ENCODE data around the gene MAML3. TPM values are rescaled to one million over a fixed set of nuclear protein-coding genes. Genes with fewer than 3 reads are reported as not detected.

Gene MAML3
- total RNA-seq, 2 experiments from 2014 or later = 4.0 to 4.1 TPM

DNA sequence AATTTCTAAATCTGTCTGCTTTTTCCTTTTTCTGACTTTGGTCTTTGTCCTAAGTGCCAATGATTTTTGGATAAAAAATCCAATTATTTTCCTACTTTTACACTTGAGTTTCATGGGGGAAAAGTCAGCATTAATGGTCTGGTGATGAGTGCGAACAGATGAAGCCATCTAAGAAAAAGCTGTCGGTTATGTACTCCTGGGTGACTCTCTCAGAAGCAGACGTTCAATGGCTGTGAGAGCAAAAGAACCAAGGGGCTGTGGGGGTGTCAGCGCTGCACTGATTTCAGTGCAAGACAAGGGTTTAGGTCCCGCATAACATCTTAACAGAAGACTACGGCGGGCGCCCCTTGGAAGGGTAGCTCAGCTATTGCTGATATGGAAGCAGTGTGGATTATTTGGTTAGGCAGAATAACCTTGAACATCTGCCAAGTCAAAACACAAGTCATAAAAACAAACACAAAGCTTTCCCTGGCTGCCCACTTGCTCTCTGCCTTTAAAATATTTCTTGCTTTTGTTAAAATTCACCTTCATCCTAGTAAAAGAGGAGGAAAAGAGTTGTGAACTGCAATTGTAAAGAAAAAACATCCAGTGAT, 240.5 kb downstream of the MAML3 start:
- H3K27me3 Mint-ChIP-seq (ENCODE audit: low read depth) = peaks cover 5% of the 10 kb centered on the region
- no peak overlapping the region for H3K4me3 Mint-ChIP-seq
- no peak for DNase-seq
- no peak overlapping the region for H3K27ac Mint-ChIP-seq
- POLR2A ChIA-PET = no interaction called here
- no peaks in the 10 kb centered on the region for H3K36me3 Mint-ChIP-seq (ENCODE audit: low read depth)
- no peaks in the 10 kb centered on the region for H3K4me1 Mint-ChIP-seq (ENCODE audit: low read depth)
- no peaks in the 10 kb centered on the region for H3K9me3 Mint-ChIP-seq (ENCODE audit: insufficient read depth)
- CTCF ChIA-PET = interaction anchor here (1.2 kb wide), 1 partner anchor 460 kb away, joined by 3 read pairs; the partner anchor contains the start of gene SCOC
- no peak for ATAC-seq

DNA sequence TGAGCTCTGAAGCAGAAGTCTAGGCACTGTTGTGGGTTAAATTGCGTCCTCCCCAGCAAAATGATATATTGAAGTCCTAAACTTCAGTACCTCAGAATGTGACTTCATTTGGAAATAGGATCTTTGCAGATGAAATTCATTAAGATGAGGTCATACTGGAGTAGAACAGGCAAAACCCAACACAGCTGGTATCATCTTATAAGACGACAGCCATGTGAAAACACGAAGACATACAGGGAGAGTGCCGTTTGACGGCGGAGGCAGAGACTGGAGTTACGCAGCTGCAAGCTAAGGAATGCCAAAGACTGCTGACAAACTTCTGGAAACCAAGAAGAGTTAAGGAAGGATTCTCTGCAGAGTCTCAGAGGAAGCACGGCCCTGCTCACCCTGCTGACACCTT, 241.5 kb downstream of the MAML3 start:
- H3K9me3 Mint-ChIP-seq (ENCODE audit: insufficient read depth) = no peaks in the 10 kb centered on the region
- CTCF ChIA-PET = no interaction called here

DNA sequence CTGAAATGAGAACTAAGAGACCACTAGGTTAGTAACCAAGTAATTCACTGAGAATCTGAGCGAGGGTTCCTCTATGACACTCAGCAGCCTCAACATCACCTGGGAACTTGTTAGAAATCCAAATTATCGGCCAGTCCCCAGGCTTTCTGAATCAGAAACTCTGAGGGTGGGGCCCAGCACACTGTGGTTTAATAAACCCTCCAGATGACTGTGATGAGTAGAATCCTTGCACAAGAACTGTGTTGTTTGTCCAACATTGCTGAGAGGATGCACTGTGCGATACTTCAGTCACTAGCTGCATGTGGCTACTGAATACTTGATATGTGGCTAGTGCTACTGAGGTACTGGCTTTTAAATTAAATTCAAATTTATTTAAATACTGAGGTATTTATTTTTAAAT, 243.9 kb downstream of the MAML3 start:
- CTCF ChIA-PET = no interaction called here
- ATAC-seq (no peak), DNase-seq (no peak)
- Mint-ChIP-seq H3K36me3 (ENCODE audit: low read depth) (no peaks in the 10 kb centered on the region), H3K4me3 (no peak overlapping the region), H3K4me1 (ENCODE audit: low read depth) (no peaks in the 10 kb centered on the region), H3K9me3 (ENCODE audit: insufficient read depth) (no peaks in the 10 kb centered on the region), H3K27me3 (ENCODE audit: low read depth) (peaks cover 2% of the 10 kb centered on the region), H3K27ac (no peak overlapping the region)
- POLR2A ChIA-PET = no interaction called here

More for the DNA sequence above, 241.5 kb downstream of the MAML3 start:
- H3K36me3 Mint-ChIP-seq (ENCODE audit: low read depth) = no peaks in the 10 kb centered on the region
- DNase-seq = no peak
- H3K4me1 Mint-ChIP-seq (ENCODE audit: low read depth) = no peaks in the 10 kb centered on the region
- POLR2A ChIA-PET = no interaction called here
- no peak overlapping the region for H3K4me3 Mint-ChIP-seq
- no peak overlapping the region for H3K27ac Mint-ChIP-seq
- H3K27me3 Mint-ChIP-seq (ENCODE audit: low read depth) = peaks cover 2% of the 10 kb centered on the region
- ATAC-seq = no peak

DNA sequence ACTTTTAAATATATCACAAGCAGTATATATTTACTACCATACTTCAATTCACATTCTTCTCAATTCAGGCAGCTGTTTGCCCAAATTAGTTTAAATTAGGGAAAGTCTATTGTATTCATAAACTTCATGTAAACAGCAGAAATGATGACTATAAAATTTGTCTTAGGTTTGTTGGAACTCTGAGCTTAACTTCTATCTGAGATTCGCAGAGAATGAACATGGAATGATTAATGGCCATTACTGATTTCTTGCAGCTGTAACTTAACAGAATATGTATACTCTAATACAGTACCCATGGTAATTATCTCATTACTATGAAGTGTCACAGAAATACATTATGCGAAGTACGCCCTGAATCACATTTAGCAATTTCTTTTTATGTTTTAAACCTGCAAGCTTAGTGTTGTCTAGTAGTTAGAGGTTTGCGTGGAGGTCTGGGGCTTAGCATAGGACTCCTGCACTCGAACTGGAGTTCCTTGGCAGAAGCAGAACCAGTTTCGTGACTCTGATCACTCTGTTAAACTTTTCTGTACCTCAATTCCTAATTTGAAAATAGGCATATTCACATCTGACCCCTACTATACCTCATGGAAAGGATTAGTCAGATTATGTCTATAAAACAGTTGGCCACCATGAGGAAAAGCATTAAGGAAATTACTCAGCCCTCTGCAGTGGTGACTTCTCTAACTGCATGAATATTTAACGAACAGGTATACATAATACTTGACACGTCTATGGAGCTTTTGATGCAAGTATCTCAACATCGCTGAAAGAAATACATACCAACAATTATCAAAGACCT, 245.1 kb downstream of the MAML3 start:
- ATAC-seq (no peak), DNase-seq (no peak)
- Mint-ChIP-seq H3K27ac (no peak overlapping the region), H3K36me3 (ENCODE audit: low read depth) (peaks cover 2% of the 10 kb centered on the region), H3K9me3 (ENCODE audit: insufficient read depth) (no peaks in the 10 kb centered on the region), H3K27me3 (ENCODE audit: low read depth) (no peaks in the 10 kb centered on the region), H3K4me1 (ENCODE audit: low read depth) (peaks cover 3% of the 10 kb centered on the region), H3K4me3 (no peak overlapping the region)
- ChIA-PET CTCF (no interaction called here), POLR2A (interaction anchor here (0.8 kb wide), 1 partner anchor 241 kb away, joined by 3 read pairs; no protein-coding TSS in a partner anchor)

DNA sequence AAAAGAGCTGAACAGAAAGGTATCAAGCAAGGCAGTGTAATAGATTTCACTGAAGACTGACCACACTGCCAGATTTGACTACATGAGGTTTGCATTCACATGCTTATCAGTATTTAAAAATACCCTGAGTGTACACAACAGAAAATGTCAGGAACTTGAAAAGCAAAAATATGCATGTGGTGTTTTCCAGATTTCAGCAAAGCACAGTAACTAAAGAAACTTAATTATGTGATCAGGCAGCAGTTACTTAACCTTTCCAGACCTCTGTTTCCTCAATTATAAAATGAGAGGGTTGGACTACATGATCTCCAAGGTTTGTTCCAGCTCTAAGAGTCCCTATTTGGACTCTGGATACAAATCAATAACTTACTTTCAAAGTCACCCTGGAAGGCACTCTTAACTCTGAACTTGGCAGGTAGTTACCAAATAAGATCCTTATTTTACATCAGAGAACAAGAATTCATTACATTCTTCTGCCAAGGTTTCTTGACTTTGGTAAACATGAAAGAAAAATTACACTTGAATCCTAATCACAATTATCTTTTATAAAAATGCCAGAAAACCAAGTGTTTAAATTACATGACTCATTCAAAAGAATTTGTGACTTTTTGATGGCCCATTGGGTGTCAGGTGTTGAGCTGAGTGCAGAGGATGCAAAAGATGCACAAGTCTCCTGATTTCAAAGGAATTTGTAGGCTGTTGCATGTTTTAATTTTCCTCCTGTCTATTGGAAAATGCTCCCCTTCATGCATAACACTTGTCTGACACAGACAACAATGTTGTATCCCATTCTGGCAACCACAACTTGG, 246.8 kb downstream of the MAML3 start:
- POLR2A ChIA-PET = no interaction called here
- Mint-ChIP-seq H3K4me3 (no peak overlapping the region), H3K9me3 (ENCODE audit: insufficient read depth) (no peaks in the 10 kb centered on the region), H3K27me3 (ENCODE audit: low read depth) (no peaks in the 10 kb centered on the region), H3K27ac (no peak overlapping the region), H3K4me1 (ENCODE audit: low read depth) (peaks cover 3% of the 10 kb centered on the region), H3K36me3 (ENCODE audit: low read depth) (peaks cover 2% of the 10 kb centered on the region)
- no peak for DNase-seq
- ATAC-seq = no peak
- CTCF ChIA-PET = no interaction called here

DNA sequence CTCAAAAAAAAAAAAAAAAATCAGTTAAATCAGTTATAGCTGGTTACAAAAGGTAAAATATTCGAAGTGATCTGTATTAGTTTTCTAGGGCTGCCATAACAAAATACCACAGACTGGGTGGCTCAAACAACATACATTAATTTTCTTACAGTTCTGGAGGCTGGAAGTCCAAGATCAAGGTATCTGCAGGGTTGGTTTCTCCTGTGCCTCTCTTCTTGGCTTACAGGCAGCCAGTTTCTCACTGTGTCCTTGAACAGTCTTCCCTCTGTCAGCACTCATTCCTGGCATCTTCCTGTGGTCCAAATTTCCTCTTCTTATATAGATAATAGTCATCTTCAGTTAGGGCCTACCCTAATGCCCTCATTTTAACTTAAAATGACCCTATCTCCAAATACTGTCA, 248.5 kb downstream of the MAML3 start:
- peaks cover 19% of the 10 kb centered on the region for H3K4me1 Mint-ChIP-seq (ENCODE audit: low read depth)
- no peaks in the 10 kb centered on the region for H3K9me3 Mint-ChIP-seq (ENCODE audit: insufficient read depth)
- ATAC-seq (no peak), DNase-seq (no peak)
- no peaks in the 10 kb centered on the region for H3K27me3 Mint-ChIP-seq (ENCODE audit: low read depth)
- H3K36me3 Mint-ChIP-seq (ENCODE audit: low read depth) = peaks cover 2% of the 10 kb centered on the region
- CTCF ChIA-PET = no interaction called here
- POLR2A ChIA-PET = no interaction called here
- no peak overlapping the region for H3K4me3 Mint-ChIP-seq
- H3K27ac Mint-ChIP-seq = no peak overlapping the region

DNA sequence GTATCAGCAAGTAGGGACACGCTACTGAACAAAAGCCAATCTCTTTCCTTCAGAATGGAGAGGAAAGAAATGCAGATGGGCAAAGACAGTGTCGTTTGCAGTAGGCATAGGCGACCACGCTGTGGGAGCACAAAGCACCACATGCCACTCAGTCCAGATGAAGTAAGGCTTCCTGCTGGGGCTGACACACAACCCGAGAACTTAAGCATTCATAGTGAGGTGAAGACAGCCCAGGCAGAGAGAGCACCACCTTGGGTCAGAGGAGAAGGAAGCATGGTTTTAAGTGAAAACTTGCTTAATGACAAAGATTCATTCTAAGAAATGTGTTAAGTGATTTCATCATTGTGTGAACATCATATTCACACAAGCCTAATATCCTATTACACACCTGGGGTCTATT, 249.6 kb downstream of the MAML3 start:
- Mint-ChIP-seq H3K4me3 (no peak overlapping the region), H3K27ac (no peak overlapping the region), H3K4me1 (ENCODE audit: low read depth) (peaks cover 19% of the 10 kb centered on the region), H3K36me3 (ENCODE audit: low read depth) (peaks cover 2% of the 10 kb centered on the region), H3K27me3 (ENCODE audit: low read depth) (no peaks in the 10 kb centered on the region), H3K9me3 (ENCODE audit: insufficient read depth) (no peaks in the 10 kb centered on the region)
- CTCF ChIA-PET = no interaction called here
- ATAC-seq (no peak), DNase-seq (no peak)
- POLR2A ChIA-PET = no interaction called here

DNA sequence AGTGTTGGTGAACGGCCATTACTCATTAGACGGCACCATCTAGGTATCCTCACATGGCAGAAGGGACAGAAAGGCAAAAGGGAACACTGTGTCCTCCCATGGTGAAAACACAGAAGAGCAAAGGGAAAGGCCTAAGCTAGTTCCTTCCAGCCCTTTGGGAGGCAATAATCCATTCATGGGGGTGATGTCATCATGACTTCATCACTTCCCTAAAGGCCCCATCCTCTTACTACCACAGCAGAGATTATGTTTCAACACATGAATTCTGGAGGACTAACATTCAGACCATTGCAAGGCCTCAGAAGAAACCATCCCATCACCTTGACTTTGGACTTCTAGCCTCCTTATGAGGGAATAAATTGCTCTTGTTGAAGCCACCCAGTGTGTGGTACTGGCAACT, 250.1 kb downstream of the MAML3 start:
- H3K4me1 Mint-ChIP-seq (ENCODE audit: low read depth) = peaks cover 19% of the 10 kb centered on the region
- H3K9me3 Mint-ChIP-seq (ENCODE audit: insufficient read depth) = no peaks in the 10 kb centered on the region
- CTCF ChIA-PET = no interaction called here
- peaks cover 2% of the 10 kb centered on the region for H3K36me3 Mint-ChIP-seq (ENCODE audit: low read depth)
- H3K27ac Mint-ChIP-seq = no peak overlapping the region
- ATAC-seq (no peak), DNase-seq (no peak)
- no peak overlapping the region for H3K4me3 Mint-ChIP-seq
- POLR2A ChIA-PET = no interaction called here
- H3K27me3 Mint-ChIP-seq (ENCODE audit: low read depth) = no peaks in the 10 kb centered on the region

DNA sequence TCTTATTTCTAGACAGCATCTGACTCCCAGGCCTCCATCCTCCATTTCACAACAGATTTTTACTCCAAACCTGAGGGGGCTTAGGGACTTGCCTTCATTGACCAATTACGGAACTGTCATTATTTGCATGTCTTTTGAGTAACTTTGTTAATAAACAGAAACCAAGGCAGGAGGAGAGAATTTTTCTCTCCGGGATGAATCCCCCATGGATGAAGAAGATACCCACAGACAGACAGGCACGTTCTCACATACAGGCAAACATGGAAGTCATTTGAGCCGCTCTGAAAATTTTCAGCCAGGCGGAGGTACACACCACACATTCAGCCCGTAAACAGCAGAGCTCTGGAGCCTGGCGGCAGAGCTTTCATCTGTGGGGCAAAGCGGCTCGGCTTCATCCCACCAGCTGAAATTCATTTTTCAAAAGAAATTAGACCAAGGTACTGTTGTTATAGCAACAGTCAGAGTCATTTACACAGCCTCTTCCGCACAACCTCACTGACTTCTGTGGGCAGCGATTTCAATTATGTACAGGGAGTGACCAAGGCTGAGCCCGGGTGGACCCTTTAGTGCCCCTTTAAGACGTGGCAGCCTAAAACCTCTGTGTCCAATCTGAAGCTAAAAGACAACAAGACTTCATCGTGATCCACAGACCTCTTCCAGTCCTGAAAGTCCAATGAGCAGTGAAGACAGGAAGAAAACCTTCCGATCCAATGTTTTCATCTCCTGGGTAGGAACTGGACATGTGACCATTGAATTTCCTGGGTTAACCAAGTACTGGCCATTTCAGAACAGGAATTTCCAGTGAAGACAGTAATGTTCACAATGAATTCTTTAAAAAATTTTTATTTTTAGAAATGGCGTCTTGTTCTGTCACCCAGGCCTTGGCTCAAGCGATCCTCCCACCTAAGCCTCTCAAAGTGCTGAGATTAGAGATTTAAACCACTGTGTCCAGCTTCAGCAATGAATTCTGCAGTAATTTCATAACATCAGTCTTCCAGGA, 251.4 kb downstream of the MAML3 start:
- Mint-ChIP-seq H3K9me3 (ENCODE audit: insufficient read depth) (no peaks in the 10 kb centered on the region), H3K4me3 (no peak overlapping the region), H3K27ac (no peak overlapping the region), H3K27me3 (ENCODE audit: low read depth) (no peaks in the 10 kb centered on the region), H3K4me1 (ENCODE audit: low read depth) (peaks cover 19% of the 10 kb centered on the region), H3K36me3 (ENCODE audit: low read depth) (peaks cover 2% of the 10 kb centered on the region)
- ChIA-PET POLR2A (no interaction called here), CTCF (no interaction called here)
- ATAC-seq = no peak
- no peak for DNase-seq

DNA sequence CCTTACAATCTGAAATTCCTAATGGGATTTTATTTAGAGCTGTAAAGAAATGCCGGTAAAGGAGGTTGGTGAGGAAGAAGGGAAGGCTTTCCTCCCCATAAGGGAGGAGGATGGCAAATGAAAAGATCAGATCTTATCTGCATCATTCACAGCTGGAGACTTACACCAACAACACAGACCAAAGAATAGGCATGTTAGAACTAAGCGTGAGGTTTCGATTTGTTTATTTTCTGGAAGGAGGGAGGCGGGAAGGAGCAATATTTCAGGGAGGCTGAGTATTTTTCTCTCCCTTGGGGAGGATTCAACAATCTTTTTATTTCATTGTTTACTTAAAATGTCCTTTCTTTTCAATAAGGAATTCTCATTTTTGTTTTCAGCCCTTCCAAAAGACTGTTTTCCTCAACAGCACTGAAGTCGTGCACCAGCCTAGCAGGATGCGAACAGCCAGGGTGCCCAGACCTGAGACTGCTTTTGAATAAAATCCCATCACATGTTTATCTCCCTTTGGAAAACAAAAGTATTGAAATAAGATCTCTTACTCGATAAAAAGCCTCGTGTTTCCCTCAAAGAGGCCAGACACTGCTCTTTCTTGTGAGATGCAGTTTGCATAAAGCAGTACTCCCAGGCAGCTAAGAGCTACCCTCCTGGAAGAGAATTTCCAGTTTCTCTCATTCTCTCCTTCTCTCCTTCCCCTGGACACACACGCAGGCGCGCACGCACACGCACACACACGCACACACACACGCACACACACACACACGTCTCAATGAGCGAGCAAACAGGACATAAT, 252.3 kb downstream of the MAML3 start:
- Mint-ChIP-seq H3K36me3 (ENCODE audit: low read depth) (peaks cover 2% of the 10 kb centered on the region), H3K4me3 (no peak overlapping the region), H3K27me3 (ENCODE audit: low read depth) (no peaks in the 10 kb centered on the region), H3K9me3 (ENCODE audit: insufficient read depth) (no peaks in the 10 kb centered on the region), H3K4me1 (ENCODE audit: low read depth) (peaks cover 19% of the 10 kb centered on the region), H3K27ac (no peak overlapping the region)
- ATAC-seq = no peak
- no peak for DNase-seq
- ChIA-PET POLR2A (no interaction called here), CTCF (no interaction called here)

DNA sequence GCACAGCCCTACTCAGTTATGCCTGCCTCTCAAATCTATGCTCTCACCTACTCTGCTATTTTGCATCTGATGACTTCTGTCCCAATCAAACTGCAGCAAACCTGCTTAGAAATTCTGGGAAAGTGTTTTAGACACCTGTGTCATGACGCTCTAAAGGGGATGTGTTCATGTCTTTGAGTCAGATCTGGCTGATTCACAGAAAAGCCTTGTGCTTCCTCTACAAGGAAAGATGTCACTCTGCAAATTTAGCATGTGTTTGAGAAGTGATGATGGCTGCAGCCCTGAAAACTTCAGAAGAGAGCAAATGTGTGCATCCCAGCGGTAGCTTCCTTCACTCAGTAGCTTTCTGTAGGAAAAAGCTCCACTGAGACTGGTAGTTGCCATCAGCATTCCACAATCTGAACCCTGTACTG, 253.0 kb downstream of the MAML3 start:
- no peak overlapping the region for H3K27ac Mint-ChIP-seq
- no peak overlapping the region for H3K4me3 Mint-ChIP-seq
- peaks cover 19% of the 10 kb centered on the region for H3K4me1 Mint-ChIP-seq (ENCODE audit: low read depth)
- ChIA-PET POLR2A (no interaction called here), CTCF (no interaction called here)
- DNase-seq = no peak
- no peaks in the 10 kb centered on the region for H3K9me3 Mint-ChIP-seq (ENCODE audit: insufficient read depth)
- no peak for ATAC-seq
- H3K36me3 Mint-ChIP-seq (ENCODE audit: low read depth) = peaks cover 2% of the 10 kb centered on the region
- H3K27me3 Mint-ChIP-seq (ENCODE audit: low read depth) = no peaks in the 10 kb centered on the region

Data from activated CD8-positive, alpha-beta T cell treated with anti-CD3 and anti-CD28 coated beads, Interleukin-2, amount 10 ng/mL, durations not matched to agents 7 days and 5 days (primary cell).